Tibial nerve (tissue), 3 donors: ENCODE data around the gene NRBP1.

Source experiments
- EP300 ChIP-seq, 2 donors: sonication (generic); formaldehyde crosslinking; IDR thresholded peaks; one replicate each; pipeline ENCODE4 v1.6.1; 2017; ENCODE audit warnings: antibody characterized with exemption in 2 of 2, mild to moderate bottlenecking in 1 of 2
- POLR2A ChIP-seq, 2 donors: fragments of 450-650 bp; IDR thresholded peaks; one replicate each; pipeline ENCODE4 v1.6.1; 2017; ENCODE audit warnings: antibody characterized with exemption in 2 of 2, mild to moderate bottlenecking in 2 of 2, moderate library complexity in 2 of 2

DNA sequence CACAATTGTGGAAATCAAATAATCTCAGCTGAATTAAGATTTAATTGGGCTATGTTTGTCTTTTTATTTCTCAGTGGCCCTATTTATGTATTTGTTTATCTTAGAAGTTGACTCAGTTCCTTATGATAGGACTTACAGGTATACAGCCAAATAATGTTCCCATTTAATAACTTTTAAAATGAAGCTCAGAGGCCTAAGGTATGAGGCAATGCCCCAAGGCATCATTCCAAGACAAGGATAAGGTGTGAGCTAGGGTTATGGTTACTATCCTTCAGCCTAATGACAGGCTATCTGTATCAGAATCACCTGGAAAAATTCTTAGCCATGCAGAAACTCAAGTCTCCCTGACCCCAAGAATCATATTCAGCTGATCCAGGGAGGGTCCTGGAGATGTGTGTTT lies 7.4 kb upstream of the NRBP1 start:
- TF ChIP-seq EP300 (IDR thresholded peaks at IDR 0.05) (no peak), POLR2A (IDR thresholded peaks at IDR 0.05) (no peak)
